GM19463 (cell line): Measurements from ENCODE around the gene UNK.
"Not testable (repeated sequence)": the region's sequence is repeated elsewhere in the genome, so short reads cannot be mapped to it uniquely, and the experiment has no call there.

Experiments used
- ATAC-seq: cut with Tn5 transposase; IDR thresholded peaks from one replicate; pipeline ENCODE4 v1.9.1; 2021; ENCODE audit warnings: mild to moderate bottlenecking, moderate library complexity; ENCODE audit not compliant: unreplicated experiment

Gene UNK

DNA sequence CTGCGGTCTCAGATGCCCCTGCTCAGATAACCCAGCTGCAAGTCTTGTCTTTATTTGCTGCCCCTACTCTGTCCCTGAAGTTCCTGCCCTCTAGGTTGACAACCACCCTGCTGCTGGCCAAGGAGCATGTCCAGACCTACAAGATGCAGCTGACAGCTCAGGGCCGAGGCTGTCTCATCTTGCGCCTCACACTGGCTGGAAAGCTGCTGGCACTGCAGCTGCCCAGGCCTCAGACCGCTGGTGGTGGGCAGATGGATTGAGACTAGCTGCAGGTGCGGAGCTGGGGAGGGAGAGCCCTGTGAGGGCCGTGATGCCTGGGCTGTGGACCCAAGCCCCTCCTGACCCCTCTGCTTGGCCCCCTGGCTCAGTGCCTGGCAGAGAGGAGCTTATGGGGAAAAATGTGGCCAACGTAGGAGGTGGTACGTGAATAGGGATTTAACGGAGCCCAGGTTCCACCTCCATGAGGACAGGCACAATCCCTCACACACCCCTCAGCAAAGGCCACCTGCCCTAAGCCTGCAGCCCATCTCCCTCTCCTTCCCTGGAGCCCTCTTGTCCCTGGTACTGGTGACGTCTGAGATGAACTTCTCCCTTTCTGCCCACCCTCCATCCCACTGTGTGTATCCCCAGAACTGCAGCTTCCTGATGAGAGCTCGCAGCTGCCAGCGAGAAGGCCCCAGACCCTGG lies 11.3 kb upstream of the UNK start:
- ATAC-seq: no peak

DNA sequence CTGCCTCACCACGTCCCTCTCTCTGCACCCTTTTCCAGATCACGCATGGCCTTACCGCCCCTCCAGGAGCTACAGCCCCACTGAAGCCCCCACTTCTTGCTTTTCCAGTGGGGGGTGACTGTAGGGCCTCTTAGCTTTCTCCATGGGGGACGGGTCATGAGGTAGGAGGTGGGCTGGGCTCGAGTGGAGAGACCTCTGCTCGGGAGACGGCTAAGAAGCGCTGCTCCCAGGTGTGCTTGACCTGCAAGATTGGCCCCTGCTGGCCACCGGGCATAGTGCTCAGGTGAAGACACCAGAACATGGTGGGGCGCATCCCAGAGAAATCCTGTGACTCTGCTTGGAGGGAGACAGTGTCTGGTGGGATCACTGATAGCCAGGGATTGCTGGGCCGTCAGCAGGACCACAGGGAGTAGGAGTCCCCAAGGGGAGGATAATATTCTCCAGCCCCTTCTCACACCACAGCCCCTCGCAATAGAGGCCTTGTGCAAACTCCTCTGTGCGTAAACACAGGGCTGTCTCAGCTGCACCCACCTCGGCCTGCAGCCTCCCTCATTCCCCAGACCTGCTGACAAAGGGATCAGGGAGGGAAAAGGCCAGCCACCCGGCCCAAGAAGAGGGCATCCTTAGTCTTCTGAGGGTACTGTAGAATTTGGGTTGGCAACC lies 10.7 kb upstream of the UNK start:
- ATAC-seq: no peak

DNA sequence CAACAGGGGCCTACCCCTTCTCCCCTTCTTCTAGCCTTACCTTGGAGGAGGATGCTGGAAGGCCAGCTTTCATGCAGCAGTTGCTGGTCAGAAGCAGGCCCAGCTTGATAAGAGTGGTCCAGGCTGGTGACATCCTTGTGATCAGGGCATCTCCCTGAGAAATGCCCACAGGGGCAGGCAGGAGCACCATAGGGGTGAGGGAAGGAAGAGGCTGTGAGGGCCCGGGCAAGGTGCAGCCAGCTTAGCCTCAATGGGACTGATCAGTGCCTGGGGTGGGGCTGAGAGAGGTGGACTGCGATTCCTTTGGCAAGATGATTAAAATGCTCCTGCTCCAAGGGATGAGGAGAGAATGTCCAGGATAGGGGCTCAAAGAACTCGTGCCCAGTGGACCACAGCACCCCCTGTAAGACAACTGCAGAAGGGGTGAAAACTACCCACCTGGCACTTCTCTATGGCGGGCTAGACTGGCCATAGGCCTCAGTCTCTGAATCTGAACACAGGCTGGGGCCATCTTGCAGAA lies 10.1 kb upstream of the UNK start:
- no peak for ATAC-seq

DNA sequence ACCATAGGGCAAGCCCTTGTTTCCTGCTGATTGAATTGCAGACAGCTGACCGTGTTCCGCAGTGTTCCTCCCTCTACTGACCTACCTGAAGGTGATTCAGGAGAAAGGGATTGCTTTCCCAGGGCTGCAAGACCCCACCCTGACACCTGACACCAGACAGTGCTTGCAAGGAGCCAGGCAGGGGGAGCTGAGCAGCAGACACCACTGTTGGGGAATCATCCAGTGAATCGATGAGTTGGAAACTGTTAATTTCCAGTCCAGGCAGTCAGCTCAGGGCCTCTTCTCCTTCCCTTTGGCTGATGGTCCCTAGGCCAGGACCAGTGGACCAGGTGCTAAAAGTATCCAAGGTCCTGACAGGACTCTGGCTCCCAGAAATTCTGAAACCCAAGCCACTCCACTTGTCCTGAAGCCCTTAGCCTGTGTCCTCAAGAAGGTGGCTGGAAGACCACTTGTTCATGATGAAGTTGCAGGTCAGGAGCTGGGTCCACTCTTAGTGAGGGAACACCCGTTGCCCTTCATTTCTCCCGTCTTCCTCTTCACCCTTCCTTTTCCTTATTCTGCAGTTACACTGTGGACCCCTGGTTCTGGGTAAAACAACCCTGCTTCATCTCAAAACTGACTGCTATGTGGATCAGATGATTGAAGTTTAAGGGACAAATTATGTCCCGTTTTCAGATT lies 9.5 kb upstream of the UNK start:
- ATAC-seq: no peak

DNA sequence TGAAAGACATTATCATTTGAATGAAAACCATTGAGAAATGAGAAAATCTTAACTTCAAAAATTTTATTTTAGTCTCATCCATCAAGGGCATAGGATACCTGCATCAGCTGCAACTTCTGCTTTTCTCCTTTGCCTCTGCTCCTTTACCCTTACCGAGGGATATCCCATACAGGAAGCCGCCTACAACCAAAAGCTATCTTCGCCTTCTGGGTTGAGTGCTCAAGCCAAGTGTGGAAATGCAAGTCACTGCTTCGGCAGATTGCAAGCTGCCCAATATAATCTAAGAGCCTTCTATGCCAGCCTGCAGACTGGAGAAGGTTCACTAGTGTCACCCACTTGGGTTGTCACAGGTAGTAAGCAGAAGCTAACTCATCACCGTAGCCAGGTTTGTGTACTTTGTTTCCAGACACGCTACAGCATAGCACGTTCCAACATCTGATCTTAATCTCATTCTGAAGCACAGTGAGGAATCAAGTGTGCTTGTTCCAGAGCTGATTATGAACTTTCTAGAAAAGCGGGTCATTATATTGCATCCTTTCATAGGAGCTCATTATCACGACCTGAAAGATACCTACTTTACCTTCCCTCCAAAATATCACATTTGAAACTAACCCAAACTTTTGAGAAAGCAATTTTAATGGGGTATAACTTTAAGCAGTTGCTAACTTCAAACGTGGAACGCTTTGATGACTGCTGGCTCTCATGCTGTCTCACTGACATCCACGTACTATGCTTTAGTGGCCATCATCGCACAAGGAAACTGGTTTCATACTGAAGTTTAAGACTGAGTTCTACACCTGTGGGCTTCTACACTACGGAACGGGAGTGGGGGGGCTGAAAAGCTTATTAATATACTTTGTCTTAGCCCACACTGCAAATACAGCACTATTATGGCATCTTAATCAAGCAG lies 8.0 kb upstream of the UNK start:
- ATAC-seq: no peak

DNA sequence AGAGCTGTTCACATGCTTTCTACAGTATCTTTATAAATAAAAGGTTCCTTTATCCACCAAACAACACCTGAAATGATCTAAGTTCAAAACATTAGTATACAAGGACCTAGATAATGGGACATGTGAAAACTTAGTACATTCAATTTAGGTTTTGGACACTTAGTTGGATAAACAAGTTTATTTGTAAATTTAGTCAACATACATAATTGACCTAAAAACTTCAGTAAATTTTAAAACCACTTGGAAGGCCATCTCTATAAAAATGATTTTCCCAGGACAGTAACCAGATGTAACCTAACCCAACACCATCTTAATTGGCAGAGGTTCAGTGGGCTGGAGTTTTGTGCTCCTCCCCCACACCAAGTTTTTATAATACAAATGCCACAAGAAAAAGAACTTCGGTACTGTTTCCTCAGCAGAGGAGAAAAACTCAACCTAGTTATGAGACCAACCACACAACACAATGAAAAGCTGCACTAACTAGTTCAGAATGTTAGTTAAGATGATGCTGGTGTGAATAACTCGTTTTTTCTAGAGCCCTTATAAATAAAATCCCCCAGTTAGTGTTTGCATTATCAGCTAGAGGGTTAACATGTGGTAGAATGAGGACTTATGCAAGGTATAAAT lies 7.2 kb upstream of the UNK start:
- no peak for ATAC-seq

DNA sequence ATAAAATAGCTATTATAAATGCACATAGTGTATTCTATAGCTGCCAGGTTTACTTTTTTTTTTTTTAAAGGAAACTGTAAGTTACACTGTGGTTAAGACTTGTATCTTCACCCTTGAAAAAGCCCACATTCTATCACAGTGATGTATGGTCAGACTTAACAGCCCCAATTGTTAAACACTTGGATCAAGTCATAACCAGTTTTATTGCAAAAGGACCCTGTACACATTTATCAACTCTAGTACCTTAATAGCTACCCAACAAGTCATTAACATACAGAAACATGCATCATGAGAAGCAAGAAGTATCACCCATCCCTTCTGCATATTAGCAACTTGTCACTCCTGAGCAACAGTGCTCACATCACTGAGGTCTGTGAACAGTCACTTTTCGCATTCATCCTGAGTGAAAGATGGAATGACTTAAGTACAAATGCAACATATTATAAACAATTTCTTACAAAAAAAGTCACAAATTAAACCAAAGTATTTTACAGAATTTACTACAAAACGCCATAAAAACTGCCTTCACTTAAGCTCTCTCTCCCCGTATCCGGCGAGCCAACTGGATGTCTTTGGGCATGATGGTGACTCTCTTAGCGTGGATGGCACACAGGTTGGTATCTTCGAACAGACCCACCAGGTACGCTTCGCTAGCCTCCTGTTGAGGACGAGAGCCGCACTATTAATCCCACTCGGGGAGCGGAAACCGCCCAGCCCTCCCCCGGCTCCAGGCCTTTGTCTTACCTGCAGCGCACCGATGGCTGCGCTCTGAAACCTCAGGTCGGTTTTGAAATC lies 6.3 kb upstream of the UNK start:
- ATAC-seq: not testable (repeated sequence)

DNA sequence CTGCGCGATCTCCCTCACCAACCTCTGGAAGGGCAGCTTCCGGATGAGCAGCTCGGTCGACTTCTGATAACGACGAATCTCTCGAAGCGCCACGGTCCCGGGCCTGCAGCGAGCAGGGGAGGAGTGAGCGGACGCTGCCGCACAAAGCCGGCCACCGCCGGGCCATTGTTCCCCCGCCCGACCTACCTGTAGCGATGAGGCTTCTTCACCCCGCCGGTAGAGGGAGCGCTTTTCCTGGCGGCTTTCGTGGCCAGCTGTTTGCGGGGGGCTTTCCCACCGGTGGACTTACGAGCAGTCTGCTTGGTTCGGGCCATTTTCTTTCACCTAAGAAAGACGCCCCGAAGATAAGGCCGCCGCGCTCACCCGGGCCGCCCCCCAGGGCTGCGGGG lies 5.8 kb upstream of the UNK start:
- peak; percentile 5 for ATAC-seq

DNA sequence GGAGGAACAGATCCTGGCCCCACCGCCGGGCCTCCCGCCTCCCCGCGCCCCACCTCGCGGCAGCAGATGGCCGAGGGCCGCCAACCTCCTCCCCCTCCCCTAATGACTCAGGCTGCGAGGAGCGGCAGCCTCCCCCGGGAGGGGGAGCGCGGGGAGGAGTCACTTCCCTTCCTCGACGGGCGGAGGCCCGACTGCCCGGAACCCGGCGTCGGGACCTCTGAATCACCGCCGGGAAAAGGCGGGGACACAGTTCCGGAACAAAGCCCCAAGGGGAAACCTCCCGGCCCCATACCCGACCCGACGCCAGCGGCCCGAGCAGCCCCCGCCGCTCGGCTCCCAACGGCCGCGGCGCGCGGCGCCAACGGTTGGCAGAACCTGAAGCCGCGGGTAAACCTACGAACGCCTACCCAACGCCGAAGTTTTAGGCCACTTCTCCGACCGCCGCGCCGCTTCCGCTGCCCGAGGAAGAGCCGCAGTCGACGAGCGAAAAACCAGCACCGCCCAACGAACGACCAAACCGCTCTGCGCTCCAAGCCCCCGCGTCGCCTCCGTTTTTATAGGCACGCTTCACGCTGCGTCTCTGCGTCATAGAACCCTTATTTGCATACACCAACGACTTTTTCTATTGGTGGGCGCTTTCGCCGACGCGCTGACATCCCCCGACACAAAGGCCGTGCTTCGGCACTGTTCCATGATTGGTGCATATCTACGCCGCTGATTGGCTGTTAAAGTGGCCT lies 5.2 kb upstream of the UNK start:
- peak; percentile 66 for ATAC-seq

DNA sequence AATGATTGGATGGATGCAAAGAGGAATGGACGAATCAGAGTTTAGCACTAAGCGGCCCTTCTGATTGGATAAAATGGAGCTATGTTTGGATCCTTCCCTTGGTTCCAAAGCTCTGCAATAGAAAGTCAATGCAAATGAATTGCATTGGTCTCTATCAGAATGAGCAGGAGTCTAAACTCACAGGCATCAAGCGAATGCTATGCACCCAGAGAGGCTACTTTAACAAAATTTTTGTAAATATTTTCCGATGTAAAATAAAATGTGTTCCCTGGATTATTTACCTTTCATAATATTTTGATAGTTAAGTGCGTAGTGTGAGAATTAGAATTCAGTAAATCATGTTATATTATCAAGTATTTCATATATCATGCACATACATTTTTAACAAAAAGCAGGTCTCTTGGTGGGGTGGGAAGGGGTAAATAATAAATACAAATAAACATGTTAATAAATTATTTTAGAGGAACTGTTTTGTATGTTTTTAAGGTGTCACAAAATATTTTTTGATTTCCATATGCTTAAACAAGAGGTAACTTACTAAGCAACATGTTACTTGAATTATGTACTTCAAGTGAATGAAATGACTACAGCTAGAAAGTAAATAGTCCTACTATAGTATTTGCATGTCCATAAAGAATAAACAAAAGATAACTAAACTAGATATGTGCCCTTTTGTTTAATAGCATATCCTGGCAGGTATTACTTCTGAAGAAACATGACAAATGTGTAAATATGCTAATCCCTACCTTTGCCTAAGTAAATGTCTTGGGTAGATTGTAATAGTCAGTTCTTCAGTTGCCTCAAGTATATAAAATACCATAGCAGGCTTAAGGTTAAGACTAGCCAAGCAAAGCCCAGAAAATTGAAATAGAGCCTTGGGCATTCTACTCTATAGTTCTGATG lies 4.4 kb upstream of the UNK start:
- no peak for ATAC-seq

DNA sequence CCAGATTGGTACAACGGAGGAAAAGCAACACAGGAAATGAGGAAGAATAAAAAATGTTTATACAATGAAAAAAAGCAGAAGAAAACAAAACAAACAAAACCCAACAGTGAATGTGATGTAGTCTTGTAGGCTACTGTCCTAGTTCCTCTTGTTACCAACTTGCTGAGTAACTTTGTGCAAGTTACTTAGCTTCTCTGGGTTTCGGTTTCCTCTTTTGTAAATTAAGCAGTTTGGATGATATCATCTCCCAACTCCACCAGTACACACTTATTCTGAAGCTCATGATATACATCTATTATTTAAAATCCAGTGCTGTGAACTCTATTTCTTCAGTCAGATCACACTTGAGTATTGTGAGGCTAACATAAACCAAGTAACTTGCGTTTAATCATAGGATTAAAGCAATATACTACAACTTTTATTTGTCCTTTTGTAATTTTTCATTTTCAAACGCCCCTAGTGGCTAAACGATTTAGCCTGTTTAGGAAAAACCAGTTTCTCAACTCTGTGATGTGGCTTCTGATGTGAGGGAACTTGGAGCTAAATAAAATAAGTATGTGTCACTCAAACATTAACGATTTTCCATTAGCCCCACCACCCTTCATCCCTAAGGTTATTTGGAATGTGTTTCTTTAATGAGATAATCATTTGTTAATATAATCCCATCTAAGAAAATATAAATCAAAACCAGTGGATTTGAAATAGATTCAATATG lies 1.4 kb upstream of the UNK start:
- no peak for ATAC-seq

DNA sequence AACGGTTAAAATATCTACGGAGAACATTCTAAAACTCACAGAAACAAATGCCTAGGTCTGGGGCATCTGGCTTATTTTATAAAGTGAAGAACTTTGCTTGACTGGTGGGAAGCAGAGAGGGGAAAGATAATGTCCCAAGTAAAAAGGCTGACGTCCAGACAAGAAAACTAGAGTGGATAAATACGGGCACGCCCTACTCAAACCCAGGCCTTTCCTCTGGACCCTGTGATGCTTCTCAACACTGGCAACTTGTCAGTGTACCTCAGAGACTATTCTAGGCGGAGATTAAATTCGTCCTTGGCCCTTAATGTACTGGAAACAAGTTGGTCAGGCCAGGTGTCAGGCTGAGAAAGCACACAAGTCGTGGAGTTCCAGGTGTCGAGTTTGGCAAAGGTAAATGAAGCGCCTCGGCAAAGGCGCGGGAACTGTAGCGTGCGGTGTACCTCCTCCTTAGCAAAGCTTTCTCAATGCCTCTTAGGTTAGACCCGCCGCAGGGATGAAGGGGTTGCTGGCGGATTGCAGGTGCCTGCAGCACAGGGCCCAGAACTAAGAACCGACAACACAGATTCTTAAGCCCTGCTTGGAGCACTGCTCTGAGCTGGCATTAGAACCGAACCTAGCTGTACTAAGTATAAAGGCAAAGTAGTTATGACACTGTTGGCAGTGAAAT lies 668 bp upstream of the UNK start:
- peak; percentile 1 for ATAC-seq

DNA sequence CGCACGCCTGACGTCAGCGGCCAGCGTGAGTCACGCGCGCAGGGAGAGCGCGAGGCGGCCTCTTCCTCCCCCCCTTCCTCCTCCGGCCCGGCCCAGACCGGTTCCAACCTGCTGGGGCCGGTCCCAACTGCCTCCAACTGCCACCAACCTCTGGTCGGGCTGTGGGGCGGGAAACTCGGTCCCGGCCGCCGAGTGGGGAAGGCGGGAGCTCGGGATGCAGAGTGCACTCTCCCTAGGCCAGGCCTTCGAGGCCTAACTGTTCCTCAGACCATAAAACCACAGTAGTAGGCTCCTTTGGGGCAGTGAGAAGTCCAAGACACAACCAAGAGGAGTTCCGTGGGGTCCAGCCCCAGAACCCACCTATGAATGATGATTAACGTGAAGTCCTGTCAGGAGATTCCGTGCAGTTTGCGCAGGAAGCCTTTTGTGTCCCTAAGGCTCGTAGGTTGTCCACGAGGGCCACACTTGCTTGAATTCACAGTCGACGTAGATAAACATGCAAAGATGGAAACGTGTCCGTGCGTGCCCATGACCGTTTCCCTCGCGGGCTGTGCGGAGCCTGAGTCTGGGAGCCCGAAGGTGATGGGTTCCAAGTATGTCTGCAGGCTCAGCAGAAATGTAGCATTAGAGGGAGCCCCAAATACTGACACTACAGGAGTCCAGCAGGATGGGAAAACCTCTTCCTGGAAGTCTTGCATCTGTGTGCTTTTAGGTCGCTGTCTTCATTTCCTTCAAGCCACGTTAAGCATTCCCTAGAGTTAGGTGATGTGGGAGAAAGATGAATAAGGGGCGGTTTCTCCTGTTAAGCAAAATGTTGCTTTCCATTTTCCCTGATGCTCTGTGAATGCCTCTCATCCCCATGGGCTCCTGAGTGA lies 647 bp downstream of the UNK start:
- peak; percentile 59 for ATAC-seq

DNA sequence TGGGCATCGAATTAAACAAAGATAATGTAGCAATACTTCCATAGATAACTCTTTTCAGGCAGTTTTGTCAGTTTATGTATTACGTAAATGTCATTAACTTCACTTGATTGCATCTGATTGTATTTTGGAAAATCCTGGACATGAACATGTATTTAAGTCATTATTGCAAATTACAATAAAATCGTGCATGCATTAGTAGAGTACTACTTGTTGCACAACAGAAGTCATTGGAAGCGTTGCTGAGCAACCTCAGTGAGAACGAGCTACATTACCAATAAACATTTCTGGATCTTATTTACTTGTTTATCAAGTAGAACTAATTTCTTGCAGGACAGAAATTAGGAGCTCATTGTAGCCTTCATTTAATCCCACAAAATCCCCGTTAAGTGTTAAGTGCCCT lies 6.6 kb downstream of the UNK start:
- ATAC-seq: no peak

DNA sequence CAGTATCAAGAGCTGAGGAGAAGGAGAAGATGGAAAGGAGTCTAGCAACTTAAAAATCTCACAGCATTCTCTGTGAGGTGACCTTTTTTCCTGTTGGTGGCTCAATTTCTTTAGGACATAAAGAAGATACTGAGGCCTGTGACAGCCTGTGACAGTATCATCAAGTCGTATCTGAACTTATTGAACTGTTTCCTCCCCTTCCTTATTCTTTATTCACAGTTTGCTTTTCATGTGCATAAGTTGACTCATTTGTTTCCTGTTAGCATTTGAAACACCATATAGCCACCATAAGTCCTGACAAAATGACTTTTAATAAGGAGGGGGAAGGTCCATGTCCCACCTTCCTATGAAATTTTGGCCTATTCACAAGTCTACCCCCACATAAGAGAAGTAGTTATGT lies 8.9 kb downstream of the UNK start:
- ATAC-seq: no peak
